Measurements from ENCODE around the gene ABHD14A. TPM values are rescaled to one million over a fixed set of nuclear protein-coding genes. Genes with fewer than 3 reads are reported as not detected.
A peak's percentile ranks its signal among the peaks of the same experiment; 100 is the strongest.

The ABHD14A gene
- total RNA-seq, 4 donors from 2014 or later, result 1.8 to 16.6 (median 10.5) TPM

GRCh38 chr3:51999846-52000245, 25.0 kb downstream of the ABHD14A start:
- no peak for DNase-seq
- TF ChIP-seq CTCF (IDR thresholded peaks at IDR 0.05) (no peak), POLR2A (IDR thresholded peaks at IDR 0.05) (no peak)
- Histone ChIP-seq H3K4me1 (peaks cover 0 to 2% of the 10 kb centered on the region in 2 donors), H3K27me3 (no peaks in the 10 kb centered on the region), H3K4me3 (no peak overlapping the region), H3K27ac (no peak overlapping the region), H3K9me3 (no peaks in the 10 kb centered on the region), H3K36me3 (no peaks in the 10 kb centered on the region)
- intact Hi-C loops (cut with DNase I; ENCODE audit: low total_unique reads), result loop anchor here (2.0 to 10.0 kb wide), 3 partner anchors 52 to 345 kb away; no protein-coding TSS in a partner anchor

GRCh38 chr3:52001443-52001974, 26.6 kb downstream of the ABHD14A start:
- peaks cover 0 to 12% of the 10 kb centered on the region in 2 donors for H3K4me1 ChIP-seq
- H3K36me3 ChIP-seq, result no peaks in the 10 kb centered on the region
- no peak overlapping the region for H3K27ac ChIP-seq
- no peaks in the 10 kb centered on the region for H3K9me3 ChIP-seq
- intact Hi-C loops (cut with DNase I; ENCODE audit: low total_unique reads), result loop anchor here (2.0 to 10.0 kb wide), 3 partner anchors 51 to 343 kb away; no protein-coding TSS in a partner anchor
- peak; percentile 79 to 80 for DNase-seq
- no peaks in the 10 kb centered on the region for H3K27me3 ChIP-seq
- H3K4me3 ChIP-seq, result no peak overlapping the region
- TF ChIP-seq CTCF (IDR thresholded peaks at IDR 0.05) (peak; percentile 95 to 97 (median 96)), POLR2A (IDR thresholded peaks at IDR 0.05) (peak in 1 of 2 donors; percentile 20)

- intact Hi-C loops (cut with DNase I; ENCODE audit: low total_unique reads), result loop anchor here (5.0 to 10.0 kb wide), 2 partner anchors 50 to 342 kb away; no protein-coding TSS in a partner anchor
- no peak for DNase-seq
- Histone ChIP-seq H3K9me3 (no peaks in the 10 kb centered on the region), H3K36me3 (no peaks in the 10 kb centered on the region), H3K4me3 (no peak overlapping the region), H3K27me3 (no peaks in the 10 kb centered on the region), H3K4me1 (peaks cover 0 to 12% of the 10 kb centered on the region in 2 donors), H3K27ac (no peak overlapping the region)
- no peak for TF ChIP-seq POLR2A (IDR thresholded peaks at IDR 0.05)
- no peak for TF ChIP-seq CTCF (IDR thresholded peaks at IDR 0.05)
Observed at GRCh38 chr3:52002748-52003147, 27.9 kb downstream of the ABHD14A start.

DNA sequence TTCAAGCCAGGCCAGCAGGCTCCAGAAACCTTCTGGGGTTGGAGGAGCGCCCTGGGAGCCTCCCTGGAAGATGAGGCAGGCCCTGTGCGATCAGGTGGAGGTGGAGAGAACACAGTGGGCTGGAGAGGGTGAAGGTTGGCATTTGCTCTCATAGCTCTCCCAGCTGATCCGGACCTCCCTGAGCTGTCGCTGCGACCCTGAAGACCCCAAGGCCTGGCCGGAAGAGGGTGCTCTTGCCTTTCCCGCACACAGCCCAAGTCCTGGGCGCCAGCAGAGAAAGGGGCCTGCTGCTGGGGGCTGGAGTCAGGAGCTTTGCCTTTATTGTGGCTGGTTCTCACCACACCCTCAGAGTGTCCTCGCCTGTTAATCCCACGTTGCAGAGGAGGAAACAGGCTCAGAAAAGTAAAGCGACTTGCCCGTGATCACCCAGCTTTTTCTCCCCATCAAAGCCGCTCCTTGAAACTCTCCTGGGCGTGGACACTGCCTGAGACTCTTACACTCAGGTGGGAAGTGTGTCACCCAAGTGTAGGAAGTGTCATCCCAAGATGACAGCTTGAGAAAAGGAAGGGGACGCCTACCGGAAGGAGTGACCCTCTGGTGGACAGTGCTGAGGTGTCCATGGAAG, 29.4 kb downstream of the ABHD14A start:
- intact Hi-C loops (cut with DNase I; ENCODE audit: low total_unique reads), result loop anchor here (5.0 to 10.0 kb wide), 2 partner anchors 48 to 341 kb away; no protein-coding TSS in a partner anchor
- H3K27ac ChIP-seq, result peak overlapping the region in 1 of 2 donors; percentile 36

More for the DNA sequence above, 29.4 kb downstream of the ABHD14A start:
- Histone ChIP-seq H3K4me3 (no peak overlapping the region), H3K36me3 (no peaks in the 10 kb centered on the region), H3K9me3 (no peaks in the 10 kb centered on the region), H3K27me3 (no peaks in the 10 kb centered on the region), H3K4me1 (peaks cover 0 to 12% of the 10 kb centered on the region in 2 donors)
- peak in 1 of 2 donors; percentile 65 for DNase-seq
- TF ChIP-seq CTCF (IDR thresholded peaks at IDR 0.05) (peak; percentile 48 to 68 (median 59)), POLR2A (IDR thresholded peaks at IDR 0.05) (no peak)

Data from uterus (tissue), 4 donors.